CD4-positive, alpha-beta memory T cell (primary cell): ENCODE measurements around the gene PYGL. TPM values are rescaled to one million over a fixed set of nuclear protein-coding genes. Genes with fewer than 3 reads are reported as not detected.

Experiments used
- CTCF ChIA-PET: fragments of 350-600 bp; sonication (Branson Sonifier 250); formaldehyde crosslinking; loops from one replicate; lab custom pipeline; 2021; ENCODE audit warnings: inconsistent platforms; ENCODE audit not compliant: partially characterized antibody; lab: Charles Lee
- POLR2A ChIA-PET: fragments of 350-600 bp; sonication (Branson Sonifier 250); formaldehyde crosslinking; loops from one replicate; lab custom pipeline; 2021; ENCODE audit not compliant: partially characterized antibody; lab: Charles Lee
- DNase-seq, 5 donors: peaks; one replicate each; pipeline versions ENCODE4 v3.0.0 to v3.0.0-alpha.2; 2020 to 2022; ENCODE audit warnings: mixed read lengths in 1 of 5
- H3K27ac ChIP-seq: one replicate; pipeline ENCODE4 v1.7.0; 2013; ENCODE audit warnings: low read depth, low read length
- H3K27me3 ChIP-seq: 2 replicates; pipeline ENCODE4 v1.7.0; 2013; ENCODE audit warnings: mild to moderate bottlenecking, low read length, moderate library complexity; ENCODE audit not compliant: insufficient read depth
- H3K36me3 ChIP-seq: 2 replicates; pipeline ENCODE4 v1.7.0; 2013; ENCODE audit warnings: mild to moderate bottlenecking, low read length, moderate library complexity; ENCODE audit not compliant: insufficient read depth
- H3K4me1 ChIP-seq: 2 replicates; pipeline ENCODE4 v1.7.0; 2013; ENCODE audit warnings: mild to moderate bottlenecking, low read length, moderate library complexity; ENCODE audit not compliant: insufficient read depth
- H3K4me3 ChIP-seq, 2 donors: one replicate each; pipeline ENCODE4 v1.7.0; 2013; ENCODE audit warnings: low read length in 2 of 2, mild to moderate bottlenecking in 1 of 2
- H3K9me3 ChIP-seq, 2 donors: one replicate each; pipeline ENCODE4 v1.7.0; 2013; ENCODE audit warnings: low read length in 2 of 2, control low read depth in 1 of 2; ENCODE audit not compliant: control insufficient read depth in 1 of 2
- H3K27ac Mint-ChIP-seq, 7 donors: one replicate each; pipeline ENCODE4 v1.8.0; 2020 to 2021; ENCODE audit warnings: mixed read lengths in 7 of 7, mild to moderate bottlenecking in 6 of 7, inconsistent platforms in 3 of 7, moderate library complexity in 3 of 7
- H3K27me3 Mint-ChIP-seq, 2 donors: one replicate each; pipeline ENCODE4 v1.8.0; 2020 to 2021; ENCODE audit warnings: mixed read lengths in 2 of 2
- H3K36me3 Mint-ChIP-seq, 2 donors: one replicate each; pipeline ENCODE4 v1.8.0; 2020 to 2021; ENCODE audit warnings: mixed read lengths in 2 of 2, inconsistent platforms in 1 of 2, mild to moderate bottlenecking in 1 of 2
- H3K4me1 Mint-ChIP-seq, 4 donors: one replicate each; pipeline ENCODE4 v1.8.0; 2020 to 2021; ENCODE audit warnings: mixed read lengths in 4 of 4, mild to moderate bottlenecking in 1 of 4
- H3K4me3 Mint-ChIP-seq, 8 donors: one replicate each; pipeline ENCODE4 v1.8.0; 2020 to 2021; ENCODE audit warnings: mixed read lengths in 8 of 8, mild to moderate bottlenecking in 7 of 8, moderate library complexity in 6 of 8, inconsistent platforms in 3 of 8
- H3K9me3 Mint-ChIP-seq, 8 donors: one replicate each; pipeline ENCODE4 v1.8.0; 2020 to 2021; ENCODE audit warnings: mixed read lengths in 8 of 8, mild to moderate bottlenecking in 5 of 8, inconsistent platforms in 3 of 8, moderate library complexity in 1 of 8
- intact Hi-C: fragments of 100-400 bp; cut with micrococcal nuclease; formaldehyde crosslinking; loops from one replicate; pipeline ENCODE4 v1.15.1; 2023
- polyA plus RNA-seq, 2 donors: library from polyadenylated mRNA; unstranded; fragments of 300-500 nt; fragmentation: Illumina TruSeq; gene quantifications; one replicate each; pipeline ENCODE4 v1.2.3, GENCODE V29; 2021
- total RNA-seq, 2 experiments: library from RNA; stranded (reverse); gene quantifications; one replicate each; pipeline ENCODE4 v1.2.3, GENCODE V29; 2021

PYGL gene
- total and polyA plus RNA-seq, 4 experiments from 2014 or later, result 0.61 to 0.72 TPM; not detected in 2

DNA sequence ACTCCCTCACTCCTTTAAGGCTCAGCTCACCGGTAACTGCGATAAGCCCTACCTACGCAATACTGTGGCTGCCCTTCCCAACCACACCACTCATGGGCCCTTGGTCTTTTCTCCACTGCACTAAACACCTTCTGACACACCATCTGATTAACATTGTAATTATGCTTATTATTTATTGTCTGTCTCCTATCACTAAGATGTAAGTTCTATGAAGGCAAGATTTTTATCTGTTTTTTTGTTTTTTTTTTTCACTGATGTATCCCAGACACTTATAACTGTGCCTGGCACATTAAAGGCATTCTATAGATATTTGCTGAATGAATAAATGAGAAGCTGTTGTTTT, 34.2 kb upstream of the PYGL start:
- Histone ChIP-seq H3K4me3 (no peak overlapping the region), H3K4me1 (no peaks in the 10 kb centered on the region), H3K36me3 (no peaks in the 10 kb centered on the region), H3K27ac (no peak overlapping the region), H3K27me3 (no peaks in the 10 kb centered on the region), H3K9me3 (no peaks in the 10 kb centered on the region)
- ChIA-PET POLR2A (no interaction called here), CTCF (no interaction called here)
- Mint-ChIP-seq H3K27me3 (peaks cover 9 to 10% of the 10 kb centered on the region in 2 donors), H3K4me1 (no peaks in the 10 kb centered on the region), H3K4me3 (no peak overlapping the region), H3K27ac (no peak overlapping the region), H3K36me3 (no peaks in the 10 kb centered on the region), H3K9me3 (no peaks in the 10 kb centered on the region)
- DNase-seq, result no peak
- intact Hi-C loops, result no loop called here

DNA sequence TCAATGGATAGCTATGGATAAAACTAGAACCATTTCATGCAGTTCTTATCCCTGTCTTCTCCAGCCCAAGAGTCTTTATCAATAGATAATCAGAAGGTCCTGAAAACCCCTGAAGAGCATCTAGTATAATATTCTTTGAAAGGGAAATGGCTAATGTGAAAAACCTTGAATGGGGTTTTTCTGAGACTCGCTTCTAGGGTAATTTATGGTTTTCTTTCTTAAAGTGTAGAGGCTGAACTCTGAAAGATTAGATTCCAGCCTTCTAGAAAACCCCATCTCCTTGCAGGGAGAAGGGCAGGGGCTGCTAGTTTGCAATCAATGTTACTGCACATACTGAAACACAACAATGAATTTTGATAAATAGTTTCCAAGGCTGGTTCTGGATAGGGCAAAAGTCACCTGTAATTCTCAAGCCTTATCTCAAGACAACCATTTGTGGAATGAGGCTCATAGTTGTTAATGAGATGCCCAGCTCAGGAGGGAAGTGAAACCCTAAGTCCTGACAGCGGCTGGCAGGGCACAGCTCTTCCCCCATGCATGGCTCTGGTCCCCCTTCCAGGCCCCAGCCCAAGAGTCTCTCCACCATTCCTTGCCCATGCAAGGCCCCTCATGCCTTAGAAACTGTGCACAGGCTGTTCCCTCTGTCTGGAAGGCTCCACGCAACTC, 33.7 kb upstream of the PYGL start:
- ChIA-PET POLR2A (no interaction called here), CTCF (no interaction called here)
- Mint-ChIP-seq H3K4me1 (no peaks in the 10 kb centered on the region), H3K27me3 (peaks cover 9 to 10% of the 10 kb centered on the region in 2 donors), H3K4me3 (no peak overlapping the region), H3K9me3 (no peaks in the 10 kb centered on the region), H3K36me3 (no peaks in the 10 kb centered on the region), H3K27ac (no peak overlapping the region)
- DNase-seq, result no peak
- H3K4me3 ChIP-seq, result no peak overlapping the region
- no peaks in the 10 kb centered on the region for H3K9me3 ChIP-seq
- intact Hi-C loops, result no loop called here
- H3K27me3 ChIP-seq, result no peaks in the 10 kb centered on the region
- no peaks in the 10 kb centered on the region for H3K4me1 ChIP-seq
- no peaks in the 10 kb centered on the region for H3K36me3 ChIP-seq
- H3K27ac ChIP-seq, result no peak overlapping the region

DNA sequence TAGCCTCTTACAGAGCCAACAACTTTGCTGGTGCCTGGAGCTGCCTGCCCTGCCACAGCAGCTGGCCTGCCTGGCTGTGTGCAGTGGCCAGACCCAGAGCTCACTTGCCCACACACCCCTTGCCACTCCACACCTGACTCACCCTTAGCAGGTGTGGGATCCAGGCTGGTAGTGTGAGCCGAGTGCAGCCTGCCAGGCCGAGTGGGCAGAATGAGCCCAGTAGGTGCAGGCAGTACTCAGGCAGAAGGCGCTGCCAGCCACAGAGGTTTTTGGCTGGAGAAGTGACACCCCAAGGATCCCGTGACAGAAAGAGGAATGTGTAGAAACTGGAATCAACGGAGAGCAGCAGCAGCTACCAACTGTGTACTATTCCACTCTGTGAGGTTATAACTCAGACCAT, 29.8 kb upstream of the PYGL start:
- no peak overlapping the region for H3K27ac ChIP-seq
- Mint-ChIP-seq H3K4me3 (no peak overlapping the region), H3K27me3 (peaks cover 4 to 10% of the 10 kb centered on the region in 2 donors), H3K9me3 (no peaks in the 10 kb centered on the region), H3K4me1 (no peaks in the 10 kb centered on the region), H3K27ac (no peak overlapping the region), H3K36me3 (no peaks in the 10 kb centered on the region)
- H3K4me3 ChIP-seq, result no peak overlapping the region
- ChIA-PET POLR2A (no interaction called here), CTCF (no interaction called here)
- H3K36me3 ChIP-seq, result no peaks in the 10 kb centered on the region
- intact Hi-C loops, result no loop called here
- no peaks in the 10 kb centered on the region for H3K27me3 ChIP-seq
- DNase-seq, result no peak
- no peaks in the 10 kb centered on the region for H3K9me3 ChIP-seq
- no peaks in the 10 kb centered on the region for H3K4me1 ChIP-seq

DNA sequence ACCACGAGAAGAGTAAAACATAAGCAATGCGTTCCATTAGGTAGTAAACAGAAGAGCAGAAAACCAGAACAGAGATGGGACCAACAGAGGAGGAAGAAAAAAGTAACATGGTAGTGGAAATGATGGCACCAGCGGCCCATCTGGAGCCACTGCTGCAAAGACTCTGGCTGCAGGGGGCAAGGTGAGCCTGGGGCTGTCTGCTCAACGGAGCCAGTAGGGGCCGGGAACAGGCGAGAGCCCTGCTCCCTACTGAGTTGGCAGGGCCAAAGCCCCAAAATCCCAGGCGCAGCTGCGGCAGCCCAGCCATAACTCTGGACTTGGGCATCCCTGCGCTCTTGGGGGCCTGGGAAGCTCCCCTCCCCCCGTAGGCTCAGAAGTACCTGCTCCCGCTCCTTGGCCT, 28.5 kb upstream of the PYGL start:
- no peak overlapping the region for H3K4me3 Mint-ChIP-seq
- Histone ChIP-seq H3K27me3 (no peaks in the 10 kb centered on the region), H3K36me3 (no peaks in the 10 kb centered on the region), H3K9me3 (no peaks in the 10 kb centered on the region), H3K27ac (no peak overlapping the region), H3K4me1 (no peaks in the 10 kb centered on the region), H3K4me3 (no peak overlapping the region)
- H3K27me3 Mint-ChIP-seq, result peaks cover 1 to 7% of the 10 kb centered on the region in 2 donors
- no peaks in the 10 kb centered on the region for H3K9me3 Mint-ChIP-seq
- DNase-seq, result no peak
- intact Hi-C loops, result no loop called here
- ChIA-PET CTCF (no interaction called here), POLR2A (no interaction called here)
- H3K4me1 Mint-ChIP-seq, result peaks cover 0 to under 1% (median 0%) of the 10 kb centered on the region in 4 donors
- no peak overlapping the region for H3K27ac Mint-ChIP-seq
- no peaks in the 10 kb centered on the region for H3K36me3 Mint-ChIP-seq

DNA sequence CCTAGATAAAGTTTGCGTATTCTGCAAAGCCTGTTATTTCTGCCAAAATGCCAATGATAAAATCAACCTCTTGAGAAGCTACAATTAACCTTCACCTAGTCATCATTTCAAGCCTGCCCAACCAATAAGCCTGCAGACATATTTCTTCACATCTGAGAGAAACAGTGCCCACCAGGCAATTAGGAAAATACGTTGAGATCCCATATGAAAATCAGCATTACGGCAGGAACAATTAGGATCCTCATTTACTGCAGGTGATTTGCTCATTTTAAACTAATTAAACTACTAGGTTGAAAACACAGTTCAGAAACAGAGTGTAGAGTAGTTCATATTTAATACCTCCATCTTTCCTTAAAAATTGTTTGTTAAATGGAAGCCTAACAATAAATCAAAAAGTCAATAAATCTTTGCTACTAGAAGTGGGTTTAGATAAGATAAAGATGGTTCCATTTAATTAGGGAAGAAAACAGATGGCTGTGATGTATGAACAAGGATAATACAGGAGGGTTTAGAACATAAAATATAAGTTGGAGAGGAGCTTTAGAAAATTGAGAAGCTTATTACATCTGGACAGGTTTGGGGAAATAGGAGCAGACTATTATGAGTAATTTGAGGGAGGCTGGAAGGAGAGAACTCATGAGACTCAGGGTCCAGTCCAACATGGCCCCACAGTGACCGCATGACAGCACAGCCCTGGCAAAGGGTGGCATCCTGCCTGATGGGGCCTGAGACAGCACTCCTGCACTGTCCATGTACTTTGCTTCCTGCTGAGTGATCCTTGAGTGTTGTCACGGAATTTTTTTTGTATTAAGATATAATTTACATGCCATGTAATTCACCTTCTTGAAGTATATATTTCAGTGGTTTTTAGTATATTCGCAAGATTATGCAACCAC, 26.9 kb upstream of the PYGL start:
- H3K27me3 ChIP-seq, result no peaks in the 10 kb centered on the region
- H3K4me1 Mint-ChIP-seq, result peaks cover 0 to 1% (median 0%) of the 10 kb centered on the region in 4 donors
- H3K9me3 Mint-ChIP-seq, result no peaks in the 10 kb centered on the region
- no peaks in the 10 kb centered on the region for H3K4me1 ChIP-seq
- POLR2A ChIA-PET, result no interaction called here
- no peak overlapping the region for H3K4me3 Mint-ChIP-seq
- H3K36me3 ChIP-seq, result no peaks in the 10 kb centered on the region
- CTCF ChIA-PET, result no interaction called here
- peaks cover 3 to 8% of the 10 kb centered on the region in 2 donors for H3K27me3 Mint-ChIP-seq
- H3K27ac ChIP-seq, result no peak overlapping the region
- intact Hi-C loops, result no loop called here
- H3K4me3 ChIP-seq, result no peak overlapping the region
- H3K36me3 Mint-ChIP-seq, result no peaks in the 10 kb centered on the region
- no peak overlapping the region for H3K27ac Mint-ChIP-seq
- no peak for DNase-seq
- no peaks in the 10 kb centered on the region for H3K9me3 ChIP-seq

DNA sequence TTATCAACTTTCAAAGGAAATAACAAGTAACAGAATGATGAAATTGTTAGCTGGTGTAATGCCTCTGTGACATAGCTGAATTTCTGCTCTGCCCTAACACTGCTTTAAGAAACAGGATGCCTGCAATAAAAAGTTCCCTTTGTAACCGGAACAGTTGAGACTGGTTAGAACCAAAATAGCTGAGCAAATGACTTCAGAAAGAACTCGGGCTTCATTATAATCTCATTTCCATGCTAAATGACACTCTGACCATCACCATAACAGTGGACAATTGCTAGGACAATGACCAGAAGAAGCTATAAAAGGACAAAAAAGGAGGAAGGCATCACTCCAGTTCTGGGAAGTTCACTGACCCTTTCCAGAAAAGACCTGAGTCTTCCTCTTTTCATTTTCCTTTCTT, 23.5 kb upstream of the PYGL start:
- Mint-ChIP-seq H3K4me1 (peaks cover 0 to 1% (median 0%) of the 10 kb centered on the region in 4 donors), H3K36me3 (no peaks in the 10 kb centered on the region), H3K27me3 (peaks cover 8 to 15% of the 10 kb centered on the region in 2 donors), H3K4me3 (no peak overlapping the region), H3K9me3 (no peaks in the 10 kb centered on the region), H3K27ac (no peak overlapping the region)
- no peaks in the 10 kb centered on the region for H3K36me3 ChIP-seq
- ChIA-PET CTCF (interaction anchor here (0.6 kb wide), 1 partner anchor 541 kb away, joined by 3 read pairs; no protein-coding TSS in a partner anchor), POLR2A (no interaction called here)
- H3K9me3 ChIP-seq, result no peaks in the 10 kb centered on the region
- H3K27me3 ChIP-seq, result no peaks in the 10 kb centered on the region
- no peak overlapping the region for H3K27ac ChIP-seq
- DNase-seq, result no peak
- intact Hi-C loops, result no loop called here
- H3K4me1 ChIP-seq, result no peaks in the 10 kb centered on the region
- H3K4me3 ChIP-seq, result no peak overlapping the region

DNA sequence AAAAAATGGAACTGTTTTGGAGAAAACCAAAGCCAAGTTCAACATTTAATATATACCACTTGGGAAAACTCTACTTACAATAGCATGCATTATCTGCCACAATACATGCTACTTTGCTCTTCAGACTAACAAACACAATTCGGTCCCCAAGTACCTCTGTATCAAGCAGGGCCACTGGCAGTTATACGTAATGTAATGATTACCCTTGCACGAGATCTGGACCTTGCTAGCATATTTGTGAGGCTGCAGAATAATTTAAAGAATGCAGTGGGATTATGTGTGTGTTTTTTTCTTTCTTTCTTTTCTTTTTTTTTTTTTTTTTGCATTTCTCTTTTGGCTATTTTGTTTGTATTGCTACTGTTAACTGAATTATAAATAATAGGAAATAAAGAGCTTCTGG, 22.8 kb upstream of the PYGL start:
- no peak overlapping the region for H3K4me3 Mint-ChIP-seq
- POLR2A ChIA-PET, result no interaction called here
- intact Hi-C loops, result no loop called here

More for the DNA sequence above, 22.8 kb upstream of the PYGL start:
- H3K4me1 Mint-ChIP-seq, result peaks cover 0 to 1% (median 0%) of the 10 kb centered on the region in 4 donors
- H3K27me3 Mint-ChIP-seq, result peaks cover 11 to 13% of the 10 kb centered on the region in 2 donors
- H3K36me3 Mint-ChIP-seq, result no peaks in the 10 kb centered on the region
- no peaks in the 10 kb centered on the region for H3K9me3 ChIP-seq
- H3K27ac ChIP-seq, result no peak overlapping the region
- DNase-seq, result no peak
- CTCF ChIA-PET, result interaction anchor here (0.6 to 1.3 kb wide), 2 partner anchors 13 to 542 kb away, joined by 3 read pairs; no protein-coding TSS in a partner anchor
- H3K36me3 ChIP-seq, result no peaks in the 10 kb centered on the region
- H3K4me3 ChIP-seq, result no peak overlapping the region
- no peaks in the 10 kb centered on the region for H3K4me1 ChIP-seq
- H3K9me3 Mint-ChIP-seq, result no peaks in the 10 kb centered on the region
- no peaks in the 10 kb centered on the region for H3K27me3 ChIP-seq
- H3K27ac Mint-ChIP-seq, result no peak overlapping the region
